HCT116 (cell line): ENCODE measurements around the gene KIAA1549. TPM values are rescaled to one million over a fixed set of nuclear protein-coding genes. Genes with fewer than 3 reads are reported as not detected.

Experiments used
- ATAC-seq: fragments of 200-7000 bp; cut with Tn5 transposase; 2 replicates; pipeline ENCODE4 v1.9.1; 2020; ENCODE audit warnings: mild to moderate bottlenecking, moderate library complexity
- BruUV-seq: library from RNA; stranded (reverse); fragments of 400-500 nt; replicated peaks from 2 replicates; lab custom pipeline; 2021; lab: Mats Ljungman, UMichigan
- CTCF ChIA-PET: fragments of 300-600 bp; sonication (Branson Sonifier 250); formaldehyde crosslinking; loops from one replicate; lab custom pipeline; 2021; ENCODE audit warnings: antibody characterized with exemption; lab: Charles Lee
- POLR2A ChIA-PET: fragments of 300-600, 350-600 bp; sonication (Branson Sonifier 250); formaldehyde crosslinking; loops from one replicate; lab custom pipeline; 2021; ENCODE audit warnings: antibody characterized with exemption; lab: Charles Lee
- RAD21 ChIA-PET, 2 experiments: fragments of 300-600 bp; sonication (Branson Sonifier 250); formaldehyde crosslinking; loops; one replicate each; lab custom pipeline; 2023; ENCODE audit warnings: low total read pairs in 2 of 2; ENCODE audit not compliant: uncharacterized antibody in 2 of 2, unreplicated experiment in 2 of 2, low non-redundant PET in 1 of 2; lab: Charles Lee
- DNase-seq: peaks from one replicate; pipeline ENCODE4 v3.0.0-alpha.2; 2010; ENCODE audit warnings: low read depth, low spot score
- H2AFZ ChIP-seq: fragments of 200-600 bp; shearing (Covaris generic), sonication (generic); 2 replicates; pipeline ENCODE4 v1.6.1; 2017; ENCODE audit warnings: low read depth, mixed run types, mixed read lengths, antibody characterized with exemption, low read length; ENCODE audit not compliant: poor library complexity, severe bottlenecking
- H3K27ac ChIP-seq: 2 replicates; pipeline ENCODE4 v1.5.1; 2012; ENCODE audit warnings: low read depth, low read length
- H3K27me3 ChIP-seq: fragments of 200-600 bp; sonication (generic); 2 replicates; pipeline ENCODE4 v1.6.1; 2016; ENCODE audit warnings: mixed run types, low read length, mixed read lengths; ENCODE audit not compliant: insufficient read depth
- H3K36me3 ChIP-seq, 2 experiments: fragments of 200-500 bp in 1 of 2; fragments of 200-600 bp in 1 of 2; sonication (Bioruptor generic) in 1 of 2; sonication (generic) in 1 of 2; 2 replicates each; pipeline versions ENCODE4 v1.5.1 to v1.6.1; 2014 to 2016; ENCODE audit warnings: low read length in 2 of 2, inconsistent platforms in 1 of 2, mixed read lengths in 1 of 2, mixed run types in 1 of 2; ENCODE audit not compliant: insufficient read depth in 2 of 2, control insufficient read depth in 1 of 2
- H3K4me1 ChIP-seq, 2 experiments: fragments of 200-600 bp in 1 of 2; sonication (generic) in 1 of 2; 2 replicates each; pipeline versions ENCODE4 v1.5.1 to v1.6.1; 2012 to 2017; ENCODE audit warnings: low read length in 2 of 2, inconsistent platforms in 1 of 2, mild to moderate bottlenecking in 1 of 2, mixed read lengths in 1 of 2, mixed run types in 1 of 2, moderate library complexity in 1 of 2; ENCODE audit not compliant: insufficient read depth in 2 of 2, control insufficient read depth in 1 of 2
- H3K4me2 ChIP-seq: fragments of 200-600 bp; sonication (generic); 2 replicates; pipeline ENCODE4 v1.6.1; 2017; ENCODE audit warnings: mixed run types, low read length, mixed read lengths
- H3K4me3 ChIP-seq, 2 experiments: fragments of 200-600 bp in 1 of 2; sonication (generic) in 1 of 2; replicated peaks in 1 of 2; 2 replicates each; pipeline ENCODE4 v1.5.1; 2011 to 2016; ENCODE audit warnings: low read length in 2 of 2, control low read depth in 1 of 2, low read depth in 1 of 2, mild to moderate bottlenecking in 1 of 2, mixed read lengths in 1 of 2, mixed run types in 1 of 2
- H3K79me2 ChIP-seq: fragments of 200-600 bp; sonication (generic); 2 replicates; pipeline ENCODE4 v1.6.1; 2017; ENCODE audit warnings: mild to moderate bottlenecking, mixed run types, low read length, moderate library complexity, mixed read lengths; ENCODE audit not compliant: insufficient read depth
- H3K9ac ChIP-seq: fragments of 200-600 bp; sonication (generic); 2 replicates; pipeline ENCODE4 v1.6.1; 2016; ENCODE audit warnings: low read length, mixed read lengths
- H3K9me2 ChIP-seq: fragments of 200-600 bp; sonication (generic), shearing (Covaris generic); 2 replicates; pipeline ENCODE4 v1.6.1; 2017; ENCODE audit warnings: mixed run types, mild to moderate bottlenecking, moderate library complexity; ENCODE audit not compliant: insufficient read depth
- H3K9me3 ChIP-seq, 2 experiments: fragments of 200-500 bp in 1 of 2; fragments of 200-600 bp in 1 of 2; sonication (Bioruptor generic) in 1 of 2; sonication (generic) in 1 of 2; 2 replicates each; pipeline ENCODE4 v1.6.1; 2014 to 2017; ENCODE audit warnings: low read length in 2 of 2, mixed read lengths in 2 of 2, inconsistent platforms in 1 of 2, low read depth in 1 of 2, mild to moderate bottlenecking in 1 of 2, mixed run types in 1 of 2, moderate library complexity in 1 of 2; ENCODE audit not compliant: control insufficient read depth in 1 of 2, insufficient read depth in 1 of 2
- H4K20me1 ChIP-seq: fragments of 200-600 bp; sonication (generic), shearing (Covaris generic); 2 replicates; pipeline ENCODE4 v1.6.1; 2017; ENCODE audit warnings: mixed run types, mild to moderate bottlenecking, moderate library complexity; ENCODE audit not compliant: insufficient read depth
- ATF3 ChIP-seq: IDR thresholded peaks from 2 replicates; pipeline ENCODE4 v1.6.1; 2012
- ELF1 ChIP-seq: IDR thresholded peaks from 2 replicates; pipeline ENCODE4 v1.6.1; 2012; ENCODE audit warnings: low read depth, borderline replicate concordance
- EZH2 ChIP-seq: fragments of 200-600 bp; sonication (generic); IDR thresholded peaks from 2 replicates; pipeline ENCODE4 v1.6.1; 2017; ENCODE audit warnings: antibody characterized with exemption, mixed run types
- JUND ChIP-seq: IDR thresholded peaks from 2 replicates; pipeline ENCODE4 v1.6.1; 2012
- MAX ChIP-seq: IDR thresholded peaks from 2 replicates; pipeline ENCODE4 v1.6.1; 2012
- REST ChIP-seq: IDR thresholded peaks from 2 replicates; pipeline ENCODE4 v1.6.1; 2012; ENCODE audit warnings: low read depth
- ZNF274 ChIP-seq: fragments of 200-500 bp; sonication (Bioruptor generic); IDR thresholded peaks from 2 replicates; pipeline ENCODE4 v1.6.1; 2014; ENCODE audit warnings: mild to moderate bottlenecking, low read depth, low read length, inconsistent platforms
- intact Hi-C: fragments of 100-400 bp; cut with micrococcal nuclease; formaldehyde crosslinking; loops from 2 replicates; pipeline ENCODE4 v1.10.0; 2022
- total RNA-seq: library from RNA; stranded (reverse); gene quantifications from one replicate; pipeline ENCODE4 v1.2.1, GENCODE V29; 2021; ENCODE audit not compliant: unreplicated experiment

Gene KIAA1549
- total RNA-seq, 1 experiment from 2014 or later: 3.9 TPM

GRCh38 chr7:138889582-138890498 is 91.3 kb downstream of the KIAA1549 start:
- H3K9me2 ChIP-seq: no peaks in the 10 kb centered on the region
- H4K20me1 ChIP-seq: no peaks in the 10 kb centered on the region
- TF ChIP-seq JUND (no peak), EZH2 (no peak), ATF3 (no peak), REST (no peak), ELF1 (no peak), MAX (no peak), ZNF274 (no peak)
- no peak overlapping the region for H3K27ac ChIP-seq
- H3K9ac ChIP-seq: no peak overlapping the region
- no peaks in the 10 kb centered on the region for H3K27me3 ChIP-seq
- H3K4me3 ChIP-seq: no peak overlapping the region
- DNase-seq: no peak
- CTCF ChIA-PET: interaction anchor here (1.4 kb wide), 1 partner anchor 185 kb away, joined by 3 read pairs; no protein-coding TSS in a partner anchor
- H3K9me3 ChIP-seq: no peaks in the 10 kb centered on the region
- POLR2A ChIA-PET: no interaction called here
- H2AFZ ChIP-seq: no peak overlapping the region
- no peaks in the 10 kb centered on the region for H3K36me3 ChIP-seq
- no peaks in the 10 kb centered on the region for H3K79me2 ChIP-seq
- no peak for ATAC-seq
- RAD21 ChIA-PET: no interaction called here
- intact Hi-C loops: no loop called here
- 0 out of 4 replicates have a peak, but pooled peaks cover 0 to 3% of the 10 kb centered on the region in 2 experiments for H3K4me1 ChIP-seq
- no TSS peak for BruUV-seq
- no peak overlapping the region for H3K4me2 ChIP-seq
